ENCODE measurements around the gene SLC34A1. TPM values are rescaled to one million over a fixed set of nuclear protein-coding genes. Genes with fewer than 3 reads are reported as not detected.

The SLC34A1 gene
- total and polyA plus RNA-seq, 2 of the 4 experiments (the other 2 are of a cell fraction) = not detected

DNA sequence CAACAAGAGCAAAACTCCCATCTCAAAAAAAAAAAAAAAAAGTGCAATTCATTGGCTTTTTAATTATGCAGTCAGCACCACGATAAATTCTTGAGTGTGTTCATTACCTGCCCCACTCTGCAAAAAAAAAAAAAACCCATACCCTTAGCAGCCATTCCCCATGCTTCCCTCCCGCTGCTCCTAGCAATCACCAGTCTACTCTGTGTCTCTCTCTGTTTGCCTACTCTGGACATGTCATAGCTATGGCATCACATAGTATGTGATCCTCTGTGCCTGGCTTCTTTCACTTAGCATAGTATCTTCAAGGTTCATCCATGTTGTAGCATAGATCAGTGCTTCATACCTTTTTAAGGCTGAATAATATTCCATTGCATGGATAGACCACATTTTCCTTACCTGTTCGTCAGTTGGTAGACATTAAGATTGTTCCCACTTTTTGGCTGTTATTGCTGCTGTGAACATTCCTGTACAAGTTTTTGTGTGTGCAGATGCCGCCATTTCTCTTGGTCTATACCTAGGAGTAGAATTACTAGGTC, 55.4 kb downstream of the SLC34A1 start:
- H3K4me1 ChIP-seq (ENCODE audit: control insufficient read depth, insufficient read depth, low read length) = no peaks in the 10 kb centered on the region
- H3K18ac ChIP-seq (ENCODE audit: low read depth, low read length) = no peak overlapping the region
- no TSS peak for BruUV-seq (replicated peaks)
- intact Hi-C loops (cut with micrococcal nuclease) = no loop called here
- no peak overlapping the region for H2AK5ac ChIP-seq (ENCODE audit: low read depth, low read length)
- no peak overlapping the region for H2AFZ ChIP-seq (replicated peaks; ENCODE audit: low read length, poor library complexity)
- H3K9me3 ChIP-seq (ENCODE audit: control insufficient read depth, insufficient read depth, low read length) = no peaks in the 10 kb centered on the region
- no peak for ATAC-seq (ENCODE audit: low read depth)
- no peak overlapping the region for H2BK120ac ChIP-seq (ENCODE audit: low read depth, low read length)
- H2BK15ac ChIP-seq (ENCODE audit: low read depth, low read length) = no peak overlapping the region
- H4K5ac ChIP-seq (ENCODE audit: low read depth, low read length) = no peak overlapping the region
- H3K4ac ChIP-seq (ENCODE audit: low read depth, low read length) = no peak overlapping the region
- peaks cover 31% of the 10 kb centered on the region; the same call in 1 of the 2 replicates for H3K36me3 ChIP-seq (ENCODE audit: control insufficient read depth, insufficient read depth, low read length)
- H2AK9ac ChIP-seq (replicated peaks; ENCODE audit: low read depth, low read length, poor library complexity) = no peak overlapping the region
- no peak overlapping the region for H3K27ac ChIP-seq (ENCODE audit: insufficient read depth, low read length)
- H3K9me1 ChIP-seq (ENCODE audit: insufficient read depth, low read length) = peaks cover 6% of the 10 kb centered on the region; the same call in 1 of the 2 replicates
- DNase-seq = no peak
- no peak overlapping the region for H3K9ac ChIP-seq (ENCODE audit: low read depth, low read length)
- H3K56ac ChIP-seq (ENCODE audit: extremely low read depth, insufficient read depth, low read length) = no peak overlapping the region
- H4K20me1 ChIP-seq (ENCODE audit: insufficient read depth, low read length) = peaks cover 2% of the 10 kb centered on the region; the same call in 1 of the 2 replicates
- H3K23ac ChIP-seq (ENCODE audit: low read depth, low read length) = no peak overlapping the region
- dilution Hi-C loops (cut with HindIII; ENCODE audit: low sequenced_read_pairs, unreplicated experiment) = no loop called here
- CTCF ChIA-PET = interaction anchor here (1.5 kb wide), 1 partner anchor 12 kb away, joined by 3 read pairs; no protein-coding TSS in a partner anchor
- H4K91ac ChIP-seq (ENCODE audit: insufficient read depth, low read depth, low read length) = no peak overlapping the region
- H3K4me3 ChIP-seq (ENCODE audit: insufficient read depth, low read depth, low read length) = no peak overlapping the region
- TF ChIP-seq RCOR1 (IDR thresholded peaks at IDR 0.05; ENCODE audit: insufficient replicate concordance, low read length) (no peak), FOS (IDR thresholded peaks at IDR 0.05; ENCODE audit: low read depth, low read length) (no peak), MAFK (IDR thresholded peaks at IDR 0.05; ENCODE audit: low read depth, low read length) (no peak), MXI1 (IDR thresholded peaks at IDR 0.05; ENCODE audit: borderline replicate concordance, low read depth, low read length) (no peak), NFE2L2 (IDR thresholded peaks at IDR 0.05; ENCODE audit: low read depth, low read length) (no peak), CHD1 (IDR thresholded peaks at IDR 0.05; ENCODE audit: low read depth, low read length) (no peak), BHLHE40 (IDR thresholded peaks at IDR 0.05; ENCODE audit: low read depth, low read length) (no peak), MAZ (IDR thresholded peaks at IDR 0.05; ENCODE audit: borderline replicate concordance, low read depth, low read length) (no peak), SMC3 (IDR thresholded peaks at IDR 0.05; ENCODE audit: low read depth, low read length) (no peak), POLR2A (IDR thresholded peaks at IDR 0.05; ENCODE audit: low read depth, low read length) (no peak), RFX5 (IDR thresholded peaks at IDR 0.05; ENCODE audit: low read depth, low read length) (no peak)
- TF ChIP-seq, protein P1, sequence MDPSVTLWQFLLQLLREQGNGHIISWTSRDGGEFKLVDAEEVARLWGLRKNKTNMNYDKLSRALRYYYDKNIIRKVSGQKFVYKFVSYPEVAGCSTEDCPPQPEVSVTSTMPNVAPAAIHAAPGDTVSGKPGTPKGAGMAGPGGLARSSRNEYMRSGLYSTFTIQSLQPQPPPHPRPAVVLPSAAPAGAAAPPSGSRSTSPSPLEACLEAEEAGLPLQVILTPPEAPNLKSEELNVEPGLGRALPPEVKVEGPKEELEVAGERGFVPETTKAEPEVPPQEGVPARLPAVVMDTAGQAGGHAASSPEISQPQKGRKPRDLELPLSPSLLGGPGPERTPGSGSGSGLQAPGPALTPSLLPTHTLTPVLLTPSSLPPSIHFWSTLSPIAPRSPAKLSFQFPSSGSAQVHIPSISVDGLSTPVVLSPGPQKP (IDR thresholded peaks at IDR 0.05; ENCODE audit: borderline replicate concordance, low read depth, low read length) = no peak
- TF ChIP-seq, protein P2, sequence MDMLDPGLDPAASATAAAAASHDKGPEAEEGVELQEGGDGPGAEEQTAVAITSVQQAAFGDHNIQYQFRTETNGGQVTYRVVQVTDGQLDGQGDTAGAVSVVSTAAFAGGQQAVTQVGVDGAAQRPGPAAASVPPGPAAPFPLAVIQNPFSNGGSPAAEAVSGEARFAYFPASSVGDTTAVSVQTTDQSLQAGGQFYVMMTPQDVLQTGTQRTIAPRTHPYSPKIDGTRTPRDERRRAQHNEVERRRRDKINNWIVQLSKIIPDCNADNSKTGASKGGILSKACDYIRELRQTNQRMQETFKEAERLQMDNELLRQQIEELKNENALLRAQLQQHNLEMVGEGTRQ (IDR thresholded peaks at IDR 0.05; ENCODE audit: low read depth, low read length) = no peak
- TF ChIP-seq, protein P3, sequence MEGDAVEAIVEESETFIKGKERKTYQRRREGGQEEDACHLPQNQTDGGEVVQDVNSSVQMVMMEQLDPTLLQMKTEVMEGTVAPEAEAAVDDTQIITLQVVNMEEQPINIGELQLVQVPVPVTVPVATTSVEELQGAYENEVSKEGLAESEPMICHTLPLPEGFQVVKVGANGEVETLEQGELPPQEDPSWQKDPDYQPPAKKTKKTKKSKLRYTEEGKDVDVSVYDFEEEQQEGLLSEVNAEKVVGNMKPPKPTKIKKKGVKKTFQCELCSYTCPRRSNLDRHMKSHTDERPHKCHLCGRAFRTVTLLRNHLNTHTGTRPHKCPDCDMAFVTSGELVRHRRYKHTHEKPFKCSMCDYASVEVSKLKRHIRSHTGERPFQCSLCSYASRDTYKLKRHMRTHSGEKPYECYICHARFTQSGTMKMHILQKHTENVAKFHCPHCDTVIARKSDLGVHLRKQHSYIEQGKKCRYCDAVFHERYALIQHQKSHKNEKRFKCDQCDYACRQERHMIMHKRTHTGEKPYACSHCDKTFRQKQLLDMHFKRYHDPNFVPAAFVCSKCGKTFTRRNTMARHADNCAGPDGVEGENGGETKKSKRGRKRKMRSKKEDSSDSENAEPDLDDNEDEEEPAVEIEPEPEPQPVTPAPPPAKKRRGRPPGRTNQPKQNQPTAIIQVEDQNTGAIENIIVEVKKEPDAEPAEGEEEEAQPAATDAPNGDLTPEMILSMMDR (conservative IDR thresholded peaks at IDR 0.05; ENCODE audit: low read depth, low read length) = no peak
- H4K8ac ChIP-seq (ENCODE audit: low read depth in 2 of 2, low read length in 2 of 2) = no peak overlapping the region
- no peaks in the 10 kb centered on the region for H3K79me1 ChIP-seq (ENCODE audit: low read depth in 1 of 2, low read length in 2 of 2)
- WGBS, 2 experiments (ENCODE audit: extremely low coverage in 2 of 2, insufficient read length in 1 of 2) = 80% methylated on average over 1 of the region's 4 CpGs; no CpG with 5 or more reads in 1 of the 2 experiments
- no peak overlapping the region for H3K14ac ChIP-seq (replicated peaks; ENCODE audit: low read depth, low read length)
- POLR2A ChIA-PET (ENCODE audit: unreplicated experiment) = no interaction called here
- H3K27me3 ChIP-seq (ENCODE audit: control insufficient read depth, insufficient read depth, low read length) = no peaks in the 10 kb centered on the region
- no peak overlapping the region for H3K4me2 ChIP-seq (ENCODE audit: low read depth, low read length)
- in situ Hi-C loops (cut with MboI; ENCODE audit: low sequenced_read_pairs) = no loop called here
- no peak overlapping the region for H2BK5ac ChIP-seq (ENCODE audit: low read depth, low read length, poor library complexity, severe bottlenecking)
- H2BK20ac ChIP-seq (ENCODE audit: low read depth, low read length) = no peak overlapping the region

Data from IMR-90 (cell line).